ENCODE results near the gene SLC8A3. TPM values are rescaled to one million over a fixed set of nuclear protein-coding genes. Genes with fewer than 3 reads are reported as not detected.
A peak's percentile ranks its signal among the peaks of the same experiment; 100 is the strongest.

The SLC8A3 gene
- total RNA-seq, 1 donor from 2014 or later: 0.24 TPM

GRCh38 chr14:70152704-70153103, 36.0 kb downstream of the SLC8A3 start:
- H3K36me3 ChIP-seq: no peaks in the 10 kb centered on the region

GRCh38 chr14:70152081-70152480, 36.7 kb downstream of the SLC8A3 start:
- peaks cover 16% of the 10 kb centered on the region for H3K4me1 Mint-ChIP-seq
- TF ChIP-seq, protein P1, sequence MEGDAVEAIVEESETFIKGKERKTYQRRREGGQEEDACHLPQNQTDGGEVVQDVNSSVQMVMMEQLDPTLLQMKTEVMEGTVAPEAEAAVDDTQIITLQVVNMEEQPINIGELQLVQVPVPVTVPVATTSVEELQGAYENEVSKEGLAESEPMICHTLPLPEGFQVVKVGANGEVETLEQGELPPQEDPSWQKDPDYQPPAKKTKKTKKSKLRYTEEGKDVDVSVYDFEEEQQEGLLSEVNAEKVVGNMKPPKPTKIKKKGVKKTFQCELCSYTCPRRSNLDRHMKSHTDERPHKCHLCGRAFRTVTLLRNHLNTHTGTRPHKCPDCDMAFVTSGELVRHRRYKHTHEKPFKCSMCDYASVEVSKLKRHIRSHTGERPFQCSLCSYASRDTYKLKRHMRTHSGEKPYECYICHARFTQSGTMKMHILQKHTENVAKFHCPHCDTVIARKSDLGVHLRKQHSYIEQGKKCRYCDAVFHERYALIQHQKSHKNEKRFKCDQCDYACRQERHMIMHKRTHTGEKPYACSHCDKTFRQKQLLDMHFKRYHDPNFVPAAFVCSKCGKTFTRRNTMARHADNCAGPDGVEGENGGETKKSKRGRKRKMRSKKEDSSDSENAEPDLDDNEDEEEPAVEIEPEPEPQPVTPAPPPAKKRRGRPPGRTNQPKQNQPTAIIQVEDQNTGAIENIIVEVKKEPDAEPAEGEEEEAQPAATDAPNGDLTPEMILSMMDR (IDR thresholded peaks at IDR 0.05): no peak
- no peak for TF ChIP-seq EZH2 (IDR thresholded peaks at IDR 0.05)
- H3K4me3 Mint-ChIP-seq: no peak overlapping the region

More at GRCh38 chr14:70152704-70153103, 36.0 kb downstream of the SLC8A3 start:
- Histone ChIP-seq H3K4me1 (peaks cover 24% of the 10 kb centered on the region), H3K27ac (no peak overlapping the region), H4K20me1 (ENCODE audit: low read depth) (no peaks in the 10 kb centered on the region), H3K4me3 (no peak overlapping the region), H3K27me3 (peaks cover 31% of the 10 kb centered on the region), H3K79me2 (ENCODE audit: low read depth) (no peaks in the 10 kb centered on the region), H3K9ac (no peak overlapping the region), H3K4me2 (peak overlapping the region; percentile 19), H2AFZ (replicated peaks) (no peak overlapping the region), H3K9me3 (ENCODE audit: low read depth) (no peaks in the 10 kb centered on the region), H3F3A (ENCODE audit: low read depth) (peaks cover 8% of the 10 kb centered on the region)
- Mint-ChIP-seq H3K4me3 (no peak overlapping the region), H3K36me3 (no peaks in the 10 kb centered on the region), H3K27me3 (ENCODE audit: insufficient read depth, low read depth) (peaks cover 4% of the 10 kb centered on the region), H3K27ac (no peak overlapping the region), H3K9me3 (no peaks in the 10 kb centered on the region), H3K4me1 (peaks cover 16% of the 10 kb centered on the region)
- DNase-seq (ENCODE audit: low spot score): peak; percentile 52
- TF ChIP-seq, protein P1 (IDR thresholded peaks at IDR 0.05): no peak
- TF ChIP-seq EZH2phosphoT487 (IDR thresholded peaks at IDR 0.05) (no peak), EZH2 (IDR thresholded peaks at IDR 0.05) (no peak)

DNA sequence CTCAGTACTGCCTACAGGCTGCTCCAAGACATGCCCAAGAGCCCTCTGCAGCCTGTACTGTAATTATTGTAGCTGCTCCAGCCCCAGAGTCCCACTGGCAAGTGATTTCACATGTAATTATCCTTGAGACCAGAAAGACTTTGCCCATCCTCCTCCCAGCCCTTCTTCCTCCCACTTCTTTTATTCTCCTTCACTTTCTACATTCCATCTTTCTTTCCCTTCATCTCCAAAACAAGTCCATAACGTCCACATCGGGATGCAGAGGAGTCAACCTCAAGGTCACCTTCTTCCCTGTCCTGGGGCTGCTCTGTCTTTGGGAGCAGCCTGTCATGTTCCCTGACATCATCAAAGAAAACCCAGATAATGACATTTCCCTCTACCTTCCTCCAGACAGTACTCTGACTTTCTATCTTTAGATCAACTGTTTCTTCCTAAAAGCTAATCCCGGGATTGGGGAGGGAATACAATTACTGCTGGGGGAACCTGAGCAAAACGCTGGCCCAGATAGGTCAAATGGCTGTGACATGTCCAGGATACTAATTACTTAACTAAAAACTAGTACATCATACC, 39.1 kb downstream of the SLC8A3 start:
- TF ChIP-seq EZH2 (IDR thresholded peaks at IDR 0.05): no peak
- TF ChIP-seq, protein P1 (IDR thresholded peaks at IDR 0.05): no peak
- no peak for TF ChIP-seq EZH2phosphoT487 (IDR thresholded peaks at IDR 0.05)
- Histone ChIP-seq H3K4me2 (no peak overlapping the region), H2AFZ (replicated peaks) (no peak overlapping the region), H3K36me3 (no peaks in the 10 kb centered on the region), H3K4me1 (peaks cover 17% of the 10 kb centered on the region), H3K27ac (no peak overlapping the region), H4K20me1 (ENCODE audit: low read depth) (no peaks in the 10 kb centered on the region), H3K27me3 (peaks cover 27% of the 10 kb centered on the region), H3F3A (ENCODE audit: low read depth) (peaks cover 8% of the 10 kb centered on the region), H3K9me3 (ENCODE audit: low read depth) (no peaks in the 10 kb centered on the region), H3K4me3 (no peak overlapping the region), H3K9ac (no peak overlapping the region), H3K79me2 (ENCODE audit: low read depth) (no peaks in the 10 kb centered on the region)
- Mint-ChIP-seq H3K27ac (no peak overlapping the region), H3K4me1 (peaks cover 16% of the 10 kb centered on the region), H3K27me3 (ENCODE audit: insufficient read depth, low read depth) (peaks cover 4% of the 10 kb centered on the region), H3K36me3 (no peaks in the 10 kb centered on the region), H3K4me3 (no peak overlapping the region), H3K9me3 (no peaks in the 10 kb centered on the region)
- DNase-seq (ENCODE audit: low spot score): no peak

More at GRCh38 chr14:70152081-70152480, 36.7 kb downstream of the SLC8A3 start:
- no peaks in the 10 kb centered on the region for H4K20me1 ChIP-seq (ENCODE audit: low read depth)
- no peak overlapping the region for H3K4me2 ChIP-seq
- H3K27ac ChIP-seq: no peak overlapping the region
- peaks cover 24% of the 10 kb centered on the region for H3K4me1 ChIP-seq
- no peak overlapping the region for H3K4me3 ChIP-seq
- H3K27me3 ChIP-seq: peaks cover 27% of the 10 kb centered on the region
- Mint-ChIP-seq H3K9me3 (no peaks in the 10 kb centered on the region), H3K27ac (peak overlapping the region; percentile 2), H3K36me3 (no peaks in the 10 kb centered on the region), H3K27me3 (ENCODE audit: insufficient read depth, low read depth) (peaks cover 4% of the 10 kb centered on the region)
- H3K9ac ChIP-seq: no peak overlapping the region
- no peak for DNase-seq (ENCODE audit: low spot score)
- peaks cover 8% of the 10 kb centered on the region for H3F3A ChIP-seq (ENCODE audit: low read depth)
- H3K9me3 ChIP-seq (ENCODE audit: low read depth): no peaks in the 10 kb centered on the region
- H2AFZ ChIP-seq (replicated peaks): no peak overlapping the region
- H3K79me2 ChIP-seq (ENCODE audit: low read depth): no peaks in the 10 kb centered on the region
- H3K36me3 ChIP-seq: no peaks in the 10 kb centered on the region

Data from neural progenitor cell (in vitro differentiated cells).